ENCODE measurements around the gene MAD2L1.

- TF ChIP-seq CTCF (conservative IDR thresholded peaks at IDR 0.05; ENCODE audit: low read length), result no peak
- no peak for TF ChIP-seq EZH2phosphoT487 (IDR thresholded peaks at IDR 0.05; ENCODE audit: borderline replicate concordance, low read depth, low read length)
Measured at GRCh38 chr4:120079839-120080520, 13.3 kb upstream of the MAD2L1 start.

All from OCI-LY7 (cell line).